HG03060 (cell line): ENCODE results near the gene VTI1B.
A peak's percentile ranks its signal among the peaks of the same experiment; 100 is the strongest.

Experiments used
- ATAC-seq: cut with Tn5 transposase; IDR thresholded peaks from one replicate; pipeline ENCODE4 v1.9.1; 2021; ENCODE audit warnings: low read depth, moderate number of reproducible peaks; ENCODE audit not compliant: unreplicated experiment

VTI1B gene

DNA sequence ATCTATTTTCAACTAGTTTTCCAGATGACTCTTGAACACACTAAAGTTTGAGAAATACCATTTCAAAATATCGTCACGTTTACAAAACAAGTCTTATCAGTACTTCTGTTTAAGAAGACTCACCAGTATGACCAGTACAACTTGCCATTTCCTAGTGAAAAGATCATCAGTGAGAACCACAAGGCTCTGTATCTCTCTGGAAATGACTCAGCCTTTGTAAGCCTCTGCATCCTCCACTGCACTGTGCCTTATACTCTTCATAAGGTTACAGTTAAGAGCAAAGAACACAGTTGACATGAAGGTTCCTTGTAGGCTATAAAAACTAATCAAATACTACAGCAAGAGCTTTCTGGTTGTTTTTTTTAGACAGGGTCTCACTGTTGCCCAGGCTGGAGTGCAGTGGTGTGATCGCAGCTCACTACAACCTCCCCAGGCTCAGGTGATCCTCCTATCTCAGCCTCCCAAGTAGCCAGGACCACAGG, 5.7 kb upstream of the VTI1B start:
- ATAC-seq = peak; percentile 98

DNA sequence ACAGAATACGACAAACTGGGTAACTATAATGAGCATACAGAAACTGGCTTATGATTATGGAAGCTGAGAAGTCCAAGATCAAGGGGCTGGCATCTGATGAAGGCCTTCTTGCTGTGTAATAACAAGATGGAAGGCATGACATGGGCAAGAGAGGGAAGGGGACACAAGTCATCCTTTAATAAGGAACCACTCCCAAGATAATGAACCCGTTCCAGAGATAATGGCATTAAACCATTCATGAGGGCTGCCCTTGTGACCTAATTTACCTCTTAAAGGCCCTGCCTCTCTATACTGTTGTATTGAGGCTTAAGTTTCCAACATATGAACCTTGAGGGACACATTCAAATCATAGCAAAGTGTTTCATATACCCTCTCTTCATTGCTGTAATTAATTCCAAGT, 4.6 kb upstream of the VTI1B start:
- ATAC-seq = no peak

DNA sequence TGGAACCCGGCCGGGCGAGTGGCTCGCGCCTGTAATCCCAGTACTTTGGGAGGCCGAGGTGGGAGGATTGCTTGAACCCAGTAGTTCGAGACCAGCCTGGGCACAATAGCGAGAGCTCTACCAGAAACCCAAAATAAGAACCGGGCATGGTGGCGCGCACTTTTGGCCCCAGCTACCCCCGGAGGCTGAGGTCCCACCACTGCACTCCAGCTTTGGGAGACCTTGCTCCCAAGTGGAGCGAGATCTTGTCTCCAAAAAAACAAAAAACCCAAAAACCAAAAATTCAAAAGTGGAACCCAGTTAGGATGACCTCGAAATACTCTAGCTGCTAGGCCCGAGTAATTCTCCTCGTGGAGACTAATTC, 769 bp upstream of the VTI1B start:
- no peak for ATAC-seq

DNA sequence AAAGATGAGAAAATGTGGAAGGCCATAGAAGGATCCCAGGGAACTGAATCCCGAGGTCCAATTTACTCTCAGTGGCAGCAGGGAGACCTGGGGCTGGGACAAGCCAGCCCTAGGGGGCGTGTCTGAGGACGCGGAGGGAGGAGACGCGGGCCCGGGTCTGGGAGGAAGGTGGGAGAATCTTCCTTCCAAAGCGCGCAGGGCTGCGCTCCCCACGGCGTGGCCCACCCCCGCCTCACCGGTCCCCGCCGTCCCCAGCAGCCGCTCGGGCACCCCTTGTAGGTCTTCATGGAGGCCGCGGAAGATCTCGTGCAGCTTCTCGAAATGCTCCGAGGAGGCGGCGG, 323 bp downstream of the VTI1B start:
- no peak for ATAC-seq

DNA sequence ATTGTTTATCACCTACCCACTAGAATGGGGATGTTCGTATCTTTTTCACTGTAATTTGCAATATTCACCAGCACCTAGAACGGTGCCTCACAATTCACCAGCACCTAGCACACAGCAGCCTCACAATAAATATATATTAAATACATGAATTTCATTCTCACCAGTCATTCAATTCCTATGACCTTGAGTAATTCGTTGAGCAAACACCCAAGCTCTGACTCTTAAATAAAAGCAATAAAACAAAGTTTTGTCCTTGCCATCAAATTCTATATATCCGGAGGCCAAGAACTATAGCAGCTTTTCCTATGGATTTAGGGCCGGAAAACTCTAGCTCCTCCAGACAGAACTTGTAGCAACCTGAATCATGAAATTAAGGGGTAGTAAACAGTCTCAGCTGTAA, 981 bp downstream of the VTI1B start:
- no peak for ATAC-seq

DNA sequence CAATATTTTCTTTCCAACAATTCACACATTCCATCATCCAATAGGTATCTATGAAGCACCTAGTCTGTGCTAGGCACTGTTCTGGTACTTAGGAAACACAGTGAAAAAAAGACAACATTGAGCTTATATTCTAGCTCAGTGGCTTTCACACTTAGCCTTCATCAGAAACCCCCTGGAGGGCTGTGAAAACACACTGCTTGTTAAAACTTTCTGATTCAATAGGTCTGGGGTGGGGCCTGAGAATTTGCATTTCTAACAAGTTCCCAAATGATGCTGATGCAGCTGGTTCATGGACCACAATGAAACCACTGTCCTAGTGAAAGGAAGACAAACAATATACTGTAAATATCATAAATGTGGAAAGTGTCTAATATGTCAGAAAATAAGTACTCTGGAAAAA, 5.9 kb downstream of the VTI1B start:
- no peak for ATAC-seq

DNA sequence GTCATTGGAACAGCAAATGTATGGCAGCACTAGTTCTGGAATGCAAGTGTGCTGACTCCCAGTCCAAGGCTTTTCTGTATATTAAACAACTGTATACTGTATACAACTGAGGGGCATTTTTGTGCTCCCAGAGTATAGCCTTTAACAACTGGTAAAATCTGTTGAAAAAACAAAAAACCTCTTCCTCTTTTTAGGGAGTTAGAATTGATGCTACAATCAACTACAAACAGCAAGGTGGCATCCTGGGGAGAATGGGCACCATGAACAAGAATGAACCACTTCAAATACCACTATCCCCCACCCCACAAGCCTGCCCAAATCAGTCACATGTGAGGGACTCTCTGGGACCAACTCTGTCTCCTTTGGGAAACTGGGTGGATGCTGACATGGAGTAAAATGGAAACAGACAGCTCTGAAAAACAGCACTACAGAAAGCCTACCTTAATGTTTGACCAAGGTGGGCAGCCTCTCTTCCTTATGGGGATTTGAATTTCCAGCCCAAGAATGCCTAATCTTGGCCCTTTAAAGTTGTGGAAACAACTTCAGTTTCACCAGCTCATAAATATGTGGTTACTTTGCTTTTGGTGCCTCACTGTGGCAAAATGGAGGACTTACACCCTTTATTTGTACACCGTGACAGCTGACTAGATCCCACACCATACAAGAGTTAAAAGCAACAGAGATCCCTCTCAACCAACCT, 7.5 kb downstream of the VTI1B start:
- no peak for ATAC-seq

DNA sequence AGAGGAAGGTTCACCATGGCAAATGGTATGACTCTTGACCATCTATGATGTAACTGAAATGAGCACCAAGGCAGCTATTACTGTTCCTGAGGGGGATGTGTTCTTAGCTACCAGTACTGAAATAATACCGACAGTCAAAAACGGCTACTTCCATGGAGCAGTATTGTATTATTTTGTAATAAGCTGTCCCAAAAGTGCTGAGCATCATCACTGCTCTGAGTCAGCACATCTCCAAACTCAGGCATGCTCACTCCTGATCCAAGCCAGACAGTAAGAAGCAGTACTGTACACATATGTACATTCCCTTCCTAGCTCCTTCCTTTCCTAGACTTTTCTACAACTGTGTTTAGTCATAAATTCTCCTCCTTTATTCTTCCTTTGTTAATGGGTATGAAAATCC, 8.6 kb downstream of the VTI1B start:
- ATAC-seq = no peak

DNA sequence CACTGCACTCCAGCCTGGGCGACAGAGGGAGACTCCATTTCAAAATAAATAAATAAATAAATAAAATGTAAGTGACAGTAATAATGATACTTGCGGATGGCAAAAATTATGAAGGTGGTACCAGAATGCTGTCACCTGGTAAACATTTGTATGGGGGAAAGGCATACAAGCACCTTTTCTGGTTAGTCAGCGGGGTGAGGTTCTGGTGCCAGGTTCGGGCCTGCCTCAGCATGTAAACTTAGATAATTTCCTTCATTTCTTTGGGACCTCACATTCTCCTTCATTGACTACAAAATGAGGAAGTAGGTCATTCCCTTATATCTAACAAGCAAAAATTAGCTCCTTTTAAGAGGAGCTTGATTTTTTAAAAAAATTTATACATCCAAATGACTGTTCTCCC, 10.8 kb downstream of the VTI1B start:
- ATAC-seq = no peak

DNA sequence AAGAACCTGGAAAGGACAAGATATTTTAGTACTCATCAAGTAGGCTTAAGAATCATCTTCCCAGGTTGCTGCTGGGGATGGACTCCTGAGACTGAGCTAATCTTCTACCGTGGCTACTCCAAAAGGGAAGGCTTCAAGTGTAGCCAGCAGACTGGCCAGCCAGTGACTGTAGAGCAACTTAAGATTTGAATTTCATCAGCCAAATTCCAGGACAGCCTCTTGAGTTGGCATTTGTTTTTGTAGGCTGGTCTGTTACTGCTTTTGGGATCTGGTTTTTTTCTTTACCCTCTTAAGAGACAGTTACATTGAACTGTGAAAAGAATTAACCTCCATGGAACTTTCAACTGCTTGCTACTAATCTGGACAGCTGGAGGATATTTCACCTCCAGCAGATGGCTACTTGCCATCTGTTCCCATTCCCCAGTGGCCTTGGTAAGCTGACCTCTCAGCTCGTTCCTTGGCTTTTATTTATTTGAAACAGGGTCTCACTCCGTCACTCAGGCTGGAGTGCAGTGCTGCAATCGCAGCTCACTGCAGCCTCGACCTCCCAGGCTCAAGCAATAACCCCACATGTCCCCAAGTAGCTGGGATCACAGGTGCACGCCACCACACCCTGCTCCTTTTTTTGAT, 20.7 kb downstream of the VTI1B start:
- no peak for ATAC-seq

DNA sequence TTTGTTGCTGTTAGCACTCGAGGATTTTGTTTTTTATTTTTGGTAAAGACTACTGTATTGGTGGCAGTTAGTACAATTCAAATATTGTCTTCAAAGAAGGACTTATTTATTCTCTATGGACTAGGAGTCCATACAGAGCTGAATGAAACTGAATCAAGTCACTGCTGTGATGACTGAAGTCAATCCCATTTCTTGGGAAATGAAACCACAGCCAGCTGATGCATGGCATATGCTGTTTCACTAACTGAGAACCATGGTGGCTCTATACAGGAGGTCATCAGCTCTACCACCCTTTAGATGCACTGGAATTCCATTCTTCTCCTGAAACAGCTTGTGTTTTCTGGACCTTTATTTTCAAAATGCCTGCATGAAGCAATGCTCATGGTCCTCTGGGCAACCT, 22.2 kb downstream of the VTI1B start:
- ATAC-seq = no peak

DNA sequence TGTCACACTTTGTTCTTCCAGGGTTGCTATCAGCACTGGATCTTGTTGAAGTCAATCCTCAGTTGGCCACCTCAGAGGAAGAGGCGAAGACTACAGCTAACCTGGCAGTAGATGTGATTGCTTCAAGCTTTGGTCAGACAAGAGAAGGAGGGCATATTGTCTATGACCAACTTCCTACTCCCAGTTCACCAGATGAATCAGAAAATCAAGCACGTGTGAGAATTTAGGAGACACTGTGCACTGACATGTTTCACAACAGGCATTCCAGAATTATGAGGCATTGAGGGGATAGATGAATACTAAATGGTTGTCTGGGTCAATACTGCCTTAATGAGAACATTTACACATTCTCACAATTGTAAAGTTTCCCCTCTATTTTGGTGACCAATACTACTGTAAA, 23.7 kb downstream of the VTI1B start:
- ATAC-seq = no peak

DNA sequence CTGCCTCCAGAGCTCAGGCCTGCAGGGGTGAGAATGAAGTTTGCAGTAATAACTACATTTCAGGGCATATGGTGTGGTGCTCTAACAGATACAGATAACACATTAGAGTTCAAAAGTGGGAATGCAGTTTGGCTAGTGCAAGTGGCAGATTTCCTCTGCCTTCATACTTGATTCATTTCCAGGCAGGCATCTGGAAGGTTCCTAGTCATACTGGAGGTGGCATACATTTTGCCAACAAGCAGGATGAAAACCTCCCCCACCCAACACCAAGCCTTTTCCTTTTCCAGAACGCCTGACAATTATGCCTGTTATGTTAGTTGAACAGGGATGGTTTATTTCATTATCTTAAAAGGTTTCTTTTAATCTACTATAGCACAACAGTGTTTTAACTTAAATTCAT, 24.3 kb downstream of the VTI1B start:
- no peak for ATAC-seq

DNA sequence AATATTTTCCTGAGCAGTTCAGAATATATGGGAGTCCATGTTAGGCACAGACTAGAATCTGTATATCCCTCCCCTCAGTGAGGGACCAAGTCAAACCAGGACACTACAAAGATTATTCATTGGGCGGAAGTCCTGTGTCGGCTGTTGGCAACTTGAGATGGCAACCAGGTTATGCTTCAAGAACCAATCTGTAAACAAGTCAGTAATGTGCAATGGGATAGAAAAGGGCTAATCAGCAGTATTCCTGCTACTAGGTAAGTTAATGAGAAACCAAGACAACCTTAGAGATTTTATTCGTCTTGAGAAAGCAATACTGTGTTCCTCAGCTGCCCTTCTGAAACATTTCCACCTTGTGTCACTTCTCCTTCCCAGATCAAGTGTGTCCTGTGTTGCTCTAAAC, 28.3 kb downstream of the VTI1B start:
- ATAC-seq = no peak

DNA sequence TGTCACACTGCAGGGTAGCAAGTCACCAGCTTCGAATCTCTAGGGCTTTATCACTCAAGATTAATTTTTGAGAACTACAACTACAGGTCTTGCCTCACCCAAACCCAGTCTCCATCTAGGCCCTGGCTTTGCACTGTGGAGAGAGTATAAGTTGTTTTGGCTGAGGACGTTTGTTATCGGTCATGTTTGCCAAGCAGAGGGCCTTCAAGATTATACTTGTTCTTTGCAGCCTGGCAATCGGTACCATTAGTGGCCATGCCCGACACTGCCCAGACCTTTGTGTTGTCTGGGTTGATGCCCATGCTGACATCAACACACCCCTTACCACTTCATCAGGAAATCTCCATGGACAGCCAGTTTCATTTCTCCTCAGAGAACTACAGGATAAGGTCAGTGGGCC, 29.0 kb downstream of the VTI1B start:
- no peak for ATAC-seq

DNA sequence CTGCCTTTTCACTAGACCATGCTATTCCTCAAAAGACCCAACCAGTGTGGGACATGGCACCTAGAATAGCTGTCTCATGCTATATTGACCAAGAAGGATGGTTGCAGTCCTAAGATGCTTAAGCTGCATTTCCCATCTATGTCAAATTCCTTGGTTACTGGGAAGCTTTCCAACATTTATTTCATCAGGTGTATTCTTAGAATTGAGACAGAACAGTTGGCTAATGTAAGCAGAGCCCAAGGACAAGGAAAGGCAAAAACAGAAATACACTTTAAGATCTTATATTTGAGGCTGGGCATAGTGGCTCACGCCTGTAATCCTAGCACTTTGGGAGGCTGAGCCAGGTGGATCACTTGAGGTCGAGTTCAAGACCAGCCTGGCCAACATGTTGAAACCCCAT, 30.0 kb downstream of the VTI1B start:
- ATAC-seq = no peak

DNA sequence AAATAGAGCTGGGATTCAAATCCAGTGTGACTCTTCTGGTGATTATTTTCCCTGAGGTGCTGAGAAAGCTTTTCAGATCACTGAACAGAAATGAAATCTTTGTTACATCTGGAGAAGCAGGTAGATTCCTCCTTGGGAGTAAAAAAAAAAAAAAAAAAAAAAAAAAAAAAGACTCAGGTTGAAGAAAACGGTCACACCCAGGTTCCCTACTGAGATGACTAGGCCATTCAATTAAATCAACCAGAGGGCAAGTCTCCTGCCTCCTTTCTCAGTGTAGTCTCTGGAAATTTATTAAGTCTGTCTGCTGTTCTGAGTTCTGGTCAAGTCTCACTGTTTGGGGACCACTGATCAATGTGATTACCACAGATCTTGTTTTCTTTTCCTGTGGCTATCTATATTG, 30.7 kb downstream of the VTI1B start:
- ATAC-seq = no peak

DNA sequence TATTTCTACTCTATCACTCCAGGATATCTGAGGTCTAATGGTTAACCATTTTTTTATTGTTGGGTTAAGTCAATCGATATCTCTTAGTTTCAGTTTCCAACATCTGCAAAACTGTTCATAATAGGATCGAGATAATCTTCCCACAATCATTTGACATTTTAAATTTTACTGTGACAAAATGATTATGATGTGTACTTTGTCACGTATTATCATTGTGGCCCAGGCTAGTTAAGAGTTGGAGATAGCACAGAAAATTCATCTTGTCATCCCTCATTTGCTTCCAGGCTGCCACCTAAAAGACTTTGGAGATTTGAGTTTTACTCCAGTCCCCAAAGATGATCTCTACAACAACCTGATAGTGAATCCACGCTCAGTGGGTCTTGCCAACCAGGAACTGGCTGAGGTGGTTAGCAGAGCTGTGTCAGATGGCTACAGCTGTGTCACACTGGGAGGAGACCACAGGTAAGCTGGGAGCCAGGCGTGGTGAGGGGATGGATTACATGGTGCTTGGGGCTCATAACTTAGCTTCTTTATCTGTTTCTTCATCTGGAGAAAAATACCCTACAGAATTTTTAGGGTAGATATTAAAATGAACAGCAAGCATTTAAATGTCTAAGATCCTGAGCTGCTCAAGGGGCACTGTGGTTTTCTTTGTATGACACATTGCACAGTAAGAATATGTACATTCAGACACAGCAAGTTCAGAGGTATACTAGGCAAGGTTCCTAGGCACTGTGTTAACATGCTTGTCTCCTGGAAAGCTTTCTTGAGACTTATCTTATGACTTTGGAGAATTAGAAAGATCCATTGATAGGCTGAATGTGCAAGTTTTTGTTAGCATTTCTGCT, 32.3 kb downstream of the VTI1B start:
- no peak for ATAC-seq

DNA sequence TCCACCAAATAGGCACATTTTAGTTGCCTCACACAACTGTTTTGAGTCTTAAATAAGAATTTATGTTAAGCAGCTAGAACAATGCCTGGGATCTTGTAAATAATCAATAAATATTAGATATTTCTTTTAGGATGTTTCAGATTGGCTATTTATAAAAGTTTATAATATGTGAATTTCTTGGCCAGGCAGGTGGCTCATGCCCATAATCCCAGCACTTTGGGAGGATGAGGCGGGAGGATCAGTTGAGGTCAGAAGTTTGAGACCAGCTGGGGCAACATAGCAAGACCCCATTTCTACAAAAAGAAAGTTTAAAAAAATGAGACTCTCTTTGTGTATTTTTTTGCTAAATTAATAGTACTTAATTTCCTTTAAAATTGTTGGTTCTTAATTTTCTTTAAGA, 33.0 kb downstream of the VTI1B start:
- no peak for ATAC-seq

DNA sequence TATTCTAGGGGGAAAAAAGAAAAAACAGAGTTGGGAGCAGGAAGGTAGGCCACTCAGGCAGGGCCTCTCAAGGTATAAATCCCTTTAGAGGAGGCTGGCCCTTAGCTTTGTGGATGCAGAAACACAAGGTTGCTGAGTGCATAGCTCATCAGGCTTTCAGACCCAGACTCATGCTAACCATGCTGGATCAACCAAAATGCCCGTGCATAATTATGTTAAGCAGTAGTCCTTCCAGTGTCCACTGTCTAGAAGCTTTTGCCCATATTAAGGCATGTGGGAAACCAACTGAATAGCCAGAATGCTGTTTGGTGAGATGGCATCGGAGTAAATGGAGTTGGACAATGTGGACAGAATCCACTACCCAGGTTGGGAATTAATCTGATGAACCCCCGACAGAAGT, 35.8 kb downstream of the VTI1B start:
- no peak for ATAC-seq

DNA sequence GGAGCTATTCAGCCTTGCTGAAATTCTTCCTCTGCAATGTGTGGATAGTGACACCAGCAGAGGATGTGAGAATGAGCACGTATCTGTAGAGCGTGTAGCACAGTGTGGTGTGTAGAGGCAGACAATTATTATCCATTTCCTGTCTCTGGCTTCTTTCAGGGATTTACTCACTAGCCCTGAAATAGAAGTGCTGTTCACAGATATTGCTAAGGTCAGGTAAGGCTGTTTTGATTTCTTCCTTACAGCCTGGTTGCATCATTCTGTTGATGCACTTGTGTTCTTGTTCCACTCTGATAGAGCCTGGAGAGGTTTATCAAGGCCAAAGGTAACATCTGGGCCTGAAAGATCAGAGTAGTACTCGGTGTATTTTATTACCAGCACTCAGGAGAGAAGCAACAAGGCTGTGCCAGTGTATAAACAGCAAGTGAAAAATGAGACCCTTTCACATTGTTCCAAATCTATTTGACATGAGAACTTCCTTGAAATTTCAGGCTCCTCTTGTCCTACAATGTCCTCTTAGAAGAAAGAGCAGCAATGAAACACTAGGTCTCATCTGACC, 38.0 kb downstream of the VTI1B start:
- no peak for ATAC-seq
